ENCODE measurements around the gene TMEM150C.

The TMEM150C gene

GRCh38 chr4:82510216-82510615, 51.6 kb downstream of the TMEM150C start:
- DNase-seq (ENCODE audit: low spot score): no peak
- in situ Hi-C loops (cut with MboI; ENCODE audit: low sequenced_read_pairs, unreplicated experiment): no loop called here
- TF ChIP-seq CTCF (IDR thresholded peaks at IDR 0.05; ENCODE audit: borderline replicate concordance, control extremely low read depth, extremely low read depth, insufficient read depth, missing control alignments): no peak

- in situ Hi-C loops (cut with MboI; ENCODE audit: low sequenced_read_pairs, unreplicated experiment): no loop called here
- no peak for TF ChIP-seq CTCF (IDR thresholded peaks at IDR 0.05; ENCODE audit: borderline replicate concordance, control extremely low read depth, extremely low read depth, insufficient read depth, missing control alignments)
- no peak for DNase-seq (ENCODE audit: low spot score)
Observed at GRCh38 chr4:82508806-82509428, 52.9 kb downstream of the TMEM150C start.

- in situ Hi-C loops (cut with MboI; ENCODE audit: low sequenced_read_pairs, unreplicated experiment): no loop called here
- no peak for TF ChIP-seq CTCF (IDR thresholded peaks at IDR 0.05; ENCODE audit: borderline replicate concordance, control extremely low read depth, extremely low read depth, insufficient read depth, missing control alignments)
Observed at GRCh38 chr4:82508011-82508410, 53.8 kb downstream of the TMEM150C start.

GRCh38 chr4:82501154-82501442, 60.7 kb downstream of the TMEM150C start:
- no peak for DNase-seq (ENCODE audit: low spot score)
- in situ Hi-C loops (cut with MboI; ENCODE audit: low sequenced_read_pairs, unreplicated experiment): no loop called here
- no peak for TF ChIP-seq CTCF (IDR thresholded peaks at IDR 0.05; ENCODE audit: borderline replicate concordance, control extremely low read depth, extremely low read depth, insufficient read depth, missing control alignments)

More at GRCh38 chr4:82508011-82508410, 53.8 kb downstream of the TMEM150C start:
- DNase-seq (ENCODE audit: low spot score): no peak

- DNase-seq (ENCODE audit: low spot score): no peak
- TF ChIP-seq CTCF (IDR thresholded peaks at IDR 0.05; ENCODE audit: borderline replicate concordance, control extremely low read depth, extremely low read depth, insufficient read depth, missing control alignments): no peak
- in situ Hi-C loops (cut with MboI; ENCODE audit: low sequenced_read_pairs, unreplicated experiment): no loop called here
Observed at GRCh38 chr4:82500435-82501153, 61.2 kb downstream of the TMEM150C start.

GRCh38 chr4:82499738-82500434, 61.9 kb downstream of the TMEM150C start:
- DNase-seq (ENCODE audit: low spot score): no peak
- in situ Hi-C loops (cut with MboI; ENCODE audit: low sequenced_read_pairs, unreplicated experiment): no loop called here
- no peak for TF ChIP-seq CTCF (IDR thresholded peaks at IDR 0.05; ENCODE audit: borderline replicate concordance, control extremely low read depth, extremely low read depth, insufficient read depth, missing control alignments)

Data from GM13976 (cell line).